ENCODE data around the gene IMPDH1. TPM values are rescaled to one million over a fixed set of nuclear protein-coding genes. Genes with fewer than 3 reads are reported as not detected.

The IMPDH1 gene
- total and polyA plus RNA-seq, 2 experiments from 2014 or later, result 34.7 to 70.5 TPM

DNA sequence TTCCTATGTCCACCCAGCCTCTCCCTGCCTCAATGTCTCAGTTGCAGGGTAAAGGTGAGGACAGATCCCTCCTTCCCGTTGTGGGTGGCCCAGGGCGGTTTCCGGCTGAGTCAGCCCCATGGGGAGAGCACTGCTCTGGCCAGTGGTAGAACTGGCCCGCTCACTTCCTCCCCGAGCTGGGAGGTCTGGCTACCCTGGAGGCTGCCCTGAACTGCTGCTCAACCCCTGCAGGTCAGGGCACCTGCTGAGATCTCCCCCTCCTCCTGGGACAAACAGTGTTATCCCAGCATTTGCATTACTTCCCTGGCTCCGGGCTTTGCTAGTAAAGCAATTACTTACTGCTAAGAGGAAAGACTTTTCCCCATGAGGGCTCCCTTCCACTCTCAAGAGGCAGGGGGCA lies 21.4 kb upstream of the IMPDH1 start:
- Histone ChIP-seq H3K79me2 (no peaks in the 10 kb centered on the region), H3K27me3 (no peaks in the 10 kb centered on the region), H3K4me3 (no peak overlapping the region), H4K20me1 (ENCODE audit: insufficient read depth, poor library complexity, severe bottlenecking) (no peaks in the 10 kb centered on the region), H3K36me3 (replicated peaks; ENCODE audit: insufficient read depth, low read depth) (no peaks in the 10 kb centered on the region), H2AFZ (no peak overlapping the region), H3K27ac (no peak overlapping the region), H3K9me2 (replicated peaks; ENCODE audit: insufficient read depth) (no peaks in the 10 kb centered on the region), H3K9me3 (ENCODE audit: low read depth) (no peaks in the 10 kb centered on the region), H3K4me2 (no peak overlapping the region), H3K4me1 (ENCODE audit: insufficient read depth) (peaks cover 16% of the 10 kb centered on the region)
- TF ChIP-seq, protein P1, sequence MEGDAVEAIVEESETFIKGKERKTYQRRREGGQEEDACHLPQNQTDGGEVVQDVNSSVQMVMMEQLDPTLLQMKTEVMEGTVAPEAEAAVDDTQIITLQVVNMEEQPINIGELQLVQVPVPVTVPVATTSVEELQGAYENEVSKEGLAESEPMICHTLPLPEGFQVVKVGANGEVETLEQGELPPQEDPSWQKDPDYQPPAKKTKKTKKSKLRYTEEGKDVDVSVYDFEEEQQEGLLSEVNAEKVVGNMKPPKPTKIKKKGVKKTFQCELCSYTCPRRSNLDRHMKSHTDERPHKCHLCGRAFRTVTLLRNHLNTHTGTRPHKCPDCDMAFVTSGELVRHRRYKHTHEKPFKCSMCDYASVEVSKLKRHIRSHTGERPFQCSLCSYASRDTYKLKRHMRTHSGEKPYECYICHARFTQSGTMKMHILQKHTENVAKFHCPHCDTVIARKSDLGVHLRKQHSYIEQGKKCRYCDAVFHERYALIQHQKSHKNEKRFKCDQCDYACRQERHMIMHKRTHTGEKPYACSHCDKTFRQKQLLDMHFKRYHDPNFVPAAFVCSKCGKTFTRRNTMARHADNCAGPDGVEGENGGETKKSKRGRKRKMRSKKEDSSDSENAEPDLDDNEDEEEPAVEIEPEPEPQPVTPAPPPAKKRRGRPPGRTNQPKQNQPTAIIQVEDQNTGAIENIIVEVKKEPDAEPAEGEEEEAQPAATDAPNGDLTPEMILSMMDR (IDR thresholded peaks at IDR 0.05; ENCODE audit: poor library complexity), result no peak
- TF ChIP-seq EZH2phosphoT487 (IDR thresholded peaks at IDR 0.05; ENCODE audit: low read depth, severe bottlenecking, unreplicated experiment) (no peak), EZH2 (IDR thresholded peaks at IDR 0.05; ENCODE audit: borderline replicate concordance) (no peak)
- WGBS (ENCODE audit: low lambda C conversion rate, missing lambda C conversion rate), result 41% methylated on average over 6 of the region's 6 CpGs
- DNase-seq (ENCODE audit: low spot score), result no peak

DNA sequence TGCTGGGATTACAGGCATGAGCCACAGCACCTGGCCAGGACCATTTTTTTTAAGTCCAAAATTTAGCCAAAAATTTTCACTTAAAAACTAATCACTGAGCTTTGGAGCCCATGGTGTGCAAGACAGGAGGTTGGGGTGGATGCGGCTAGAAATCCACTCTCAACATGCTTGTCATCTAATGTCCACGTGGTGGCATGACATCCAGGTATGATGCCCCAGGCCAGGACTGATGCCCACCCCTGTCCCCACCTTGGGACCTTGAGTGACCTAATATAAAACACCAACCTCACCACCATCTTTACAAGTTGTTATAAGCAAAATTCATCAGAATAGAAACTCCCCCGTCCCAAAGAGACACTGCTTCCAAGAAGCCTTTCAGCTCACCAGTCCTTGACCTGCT lies 20.4 kb upstream of the IMPDH1 start:
- no peaks in the 10 kb centered on the region for H3K9me2 ChIP-seq (replicated peaks; ENCODE audit: insufficient read depth)
- H3K4me2 ChIP-seq, result no peak overlapping the region
- H2AFZ ChIP-seq, result no peak overlapping the region
- peaks cover 9% of the 10 kb centered on the region for H3K4me1 ChIP-seq (ENCODE audit: insufficient read depth)
- H4K20me1 ChIP-seq (ENCODE audit: insufficient read depth, poor library complexity, severe bottlenecking), result no peaks in the 10 kb centered on the region
- H3K27ac ChIP-seq, result no peak overlapping the region
- no peak for DNase-seq (ENCODE audit: low spot score)
- WGBS (ENCODE audit: low lambda C conversion rate, missing lambda C conversion rate), result 76% methylated on average over 3 of the region's 3 CpGs
- H3K9me3 ChIP-seq (ENCODE audit: low read depth), result no peaks in the 10 kb centered on the region
- no peak overlapping the region for H3K4me3 ChIP-seq
- H3K27me3 ChIP-seq, result no peaks in the 10 kb centered on the region
- no peaks in the 10 kb centered on the region for H3K36me3 ChIP-seq (replicated peaks; ENCODE audit: insufficient read depth, low read depth)
- TF ChIP-seq EZH2phosphoT487 (IDR thresholded peaks at IDR 0.05; ENCODE audit: low read depth, severe bottlenecking, unreplicated experiment), result no peak
- TF ChIP-seq EZH2 (IDR thresholded peaks at IDR 0.05; ENCODE audit: borderline replicate concordance), result no peak
- TF ChIP-seq, protein P1 (IDR thresholded peaks at IDR 0.05; ENCODE audit: poor library complexity), result no peak
- no peaks in the 10 kb centered on the region for H3K79me2 ChIP-seq

DNA sequence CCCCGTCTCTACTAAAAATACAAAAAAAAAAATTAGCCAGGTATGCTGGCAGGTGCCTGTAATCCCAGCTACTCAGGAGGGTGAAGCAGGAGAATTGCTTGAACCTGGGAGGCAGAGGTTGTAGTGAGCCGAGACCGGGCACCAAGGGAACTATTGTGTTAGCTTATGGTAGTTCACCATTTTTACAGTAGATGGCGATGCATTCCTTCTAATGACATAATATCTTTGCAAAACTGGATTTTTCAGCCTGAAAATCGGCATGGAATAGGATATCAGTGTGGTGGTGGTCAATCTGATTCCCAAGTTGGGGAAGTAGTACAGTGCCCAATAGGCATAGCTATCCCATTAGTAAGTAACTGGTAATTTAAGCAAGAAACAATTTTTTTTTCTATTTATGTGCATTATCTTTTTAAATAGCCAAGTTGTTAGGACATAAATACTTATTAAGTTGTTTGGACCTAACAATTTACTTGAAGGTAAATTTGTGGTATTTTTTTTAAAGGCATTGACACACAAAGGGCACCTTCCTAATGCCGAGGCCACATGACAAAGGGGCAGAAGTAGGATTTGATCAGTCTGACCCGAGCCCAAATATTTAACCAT lies 17.6 kb upstream of the IMPDH1 start:
- Histone ChIP-seq H3K4me1 (ENCODE audit: insufficient read depth) (peaks cover 4% of the 10 kb centered on the region), H3K9me2 (replicated peaks; ENCODE audit: insufficient read depth) (no peaks in the 10 kb centered on the region), H3K36me3 (replicated peaks; ENCODE audit: insufficient read depth, low read depth) (no peaks in the 10 kb centered on the region), H3K9me3 (ENCODE audit: low read depth) (no peaks in the 10 kb centered on the region), H2AFZ (no peak overlapping the region), H3K27me3 (no peaks in the 10 kb centered on the region), H3K4me3 (no peak overlapping the region), H3K79me2 (no peaks in the 10 kb centered on the region), H3K4me2 (no peak overlapping the region), H3K27ac (no peak overlapping the region), H4K20me1 (ENCODE audit: insufficient read depth, poor library complexity, severe bottlenecking) (no peaks in the 10 kb centered on the region)
- WGBS (ENCODE audit: low lambda C conversion rate, missing lambda C conversion rate), result 17% methylated on average over 7 of the region's 7 CpGs
- TF ChIP-seq EZH2phosphoT487 (IDR thresholded peaks at IDR 0.05; ENCODE audit: low read depth, severe bottlenecking, unreplicated experiment), result no peak
- TF ChIP-seq, protein P1 (IDR thresholded peaks at IDR 0.05; ENCODE audit: poor library complexity), result peak; percentile 87
- peak; percentile 79 for DNase-seq (ENCODE audit: low spot score)
